GM18873 (cell line): ENCODE data around the gene SC5D.

Experiments used
- ATAC-seq: cut with Tn5 transposase; IDR thresholded peaks from one replicate; pipeline ENCODE4 v1.9.1; 2021; ENCODE audit warnings: mild to moderate bottlenecking, moderate library complexity, moderate number of reproducible peaks; ENCODE audit not compliant: unreplicated experiment, low FRiP score

Gene SC5D

DNA sequence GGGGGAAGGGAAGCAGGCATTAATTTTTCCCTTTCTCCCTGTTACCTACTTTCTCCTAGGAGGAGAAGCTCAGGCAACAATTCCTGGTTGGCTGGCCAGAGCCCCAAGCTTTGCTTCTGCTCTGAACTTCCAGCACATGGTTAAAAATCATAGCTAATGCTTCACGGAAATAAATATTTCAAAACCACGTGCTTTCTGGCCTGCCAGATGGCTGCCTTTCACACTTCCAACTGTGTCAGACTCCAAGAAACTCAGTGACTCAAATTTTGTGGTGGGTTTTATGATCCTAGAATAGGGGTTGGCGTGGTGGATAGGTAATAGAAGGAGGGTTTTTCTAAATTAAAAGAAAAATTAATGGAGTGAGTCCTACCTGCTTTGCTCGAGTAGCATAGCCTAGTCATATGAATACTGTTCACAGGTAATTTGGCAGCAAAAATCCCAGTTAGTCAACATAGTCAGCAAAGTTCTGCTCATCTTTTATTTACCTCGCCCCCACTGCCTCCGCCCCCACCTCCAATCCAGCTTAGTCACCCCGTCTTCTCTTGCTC, 58.6 kb downstream of the SC5D start:
- ATAC-seq = no peak

DNA sequence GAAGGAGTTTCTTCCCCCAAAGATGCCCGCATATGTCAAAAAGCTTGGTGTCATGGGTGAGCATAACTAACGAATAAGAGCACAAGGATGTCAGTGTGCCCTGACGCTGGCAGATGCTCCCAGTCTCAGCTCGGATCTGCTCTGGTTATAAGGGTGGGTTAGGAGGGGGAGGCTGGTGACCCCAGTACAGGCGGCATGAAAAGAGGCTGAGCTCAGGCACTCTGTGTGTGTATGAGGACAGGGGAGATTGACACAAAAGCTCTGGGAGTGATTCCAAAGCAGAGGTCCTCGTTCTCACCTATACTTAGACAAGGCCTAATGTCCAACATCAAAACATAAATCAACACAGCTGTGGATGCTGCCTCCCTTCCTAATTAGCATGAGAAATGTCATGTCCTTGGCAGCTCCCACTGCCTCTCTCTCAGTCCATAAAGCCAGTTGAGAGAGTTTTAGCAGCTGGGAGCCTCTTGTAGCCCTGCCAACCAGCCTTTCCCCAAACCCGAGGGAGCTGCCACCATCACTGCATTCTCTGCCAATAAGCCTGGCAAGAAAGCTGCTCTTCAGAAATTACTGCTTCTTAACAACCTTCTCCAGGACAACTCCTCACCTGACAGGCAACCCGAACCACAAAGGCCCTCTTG, 59.8 kb downstream of the SC5D start:
- ATAC-seq = no peak

- ATAC-seq = no peak
Measured at GRCh38 chr11:121354192-121354591, 61.6 kb downstream of the SC5D start.

- ATAC-seq = no peak
Measured at GRCh38 chr11:121356357-121356756, 63.8 kb downstream of the SC5D start.
